Loucy (cell line): ENCODE measurements around the gene WDR37.

ENCODE experiments used
- H2AFZ ChIP-seq: fragments of 200-600 bp; sonication (generic); 2 replicates; pipeline ENCODE4 v1.6.0; 2016; ENCODE audit warnings: antibody characterized with exemption, mild to moderate bottlenecking, low read length, moderate library complexity
- H3F3A ChIP-seq: fragments of 200-600 bp; 2 replicates; pipeline ENCODE4 v1.6.0; 2016; ENCODE audit warnings: antibody characterized with exemption, low read depth, mild to moderate bottlenecking
- H3K27me3 ChIP-seq: fragments of 200-600 bp; sonication (generic); 2 replicates; pipeline ENCODE4 v1.6.1; 2014; ENCODE audit warnings: low read length, mild to moderate bottlenecking; ENCODE audit not compliant: insufficient read depth, poor library complexity, severe bottlenecking
- H3K36me3 ChIP-seq: fragments of 200-600 bp; sonication (generic); 2 replicates; pipeline ENCODE4 v1.6.1; 2016; ENCODE audit warnings: low read length; ENCODE audit not compliant: insufficient read depth
- H3K4me1 ChIP-seq: fragments of 200-600 bp; sonication (generic); 2 replicates; pipeline ENCODE4 v1.5.1; 2014; ENCODE audit warnings: low read length, mild to moderate bottlenecking; ENCODE audit not compliant: insufficient read depth, poor library complexity, severe bottlenecking
- H3K4me2 ChIP-seq: fragments of 200-600 bp; sonication (generic); 2 replicates; pipeline ENCODE4 v1.6.0; 2014; ENCODE audit warnings: antibody characterized with exemption, low read length, low read depth, mild to moderate bottlenecking; ENCODE audit not compliant: poor library complexity, severe bottlenecking
- H3K4me3 ChIP-seq: fragments of 200-600 bp; sonication (generic); 2 replicates; pipeline ENCODE4 v1.5.1; 2014; ENCODE audit warnings: low read length, mild to moderate bottlenecking, mixed read lengths; ENCODE audit not compliant: poor library complexity, severe bottlenecking
- H3K79me2 ChIP-seq: fragments of 200-600 bp; sonication (generic); 2 replicates; pipeline ENCODE4 v1.6.1; 2014; ENCODE audit warnings: low read length; ENCODE audit not compliant: insufficient read depth
- H3K9ac ChIP-seq: fragments of 200-600 bp; sonication (generic); 2 replicates; pipeline ENCODE4 v1.6.0; 2014; ENCODE audit warnings: mild to moderate bottlenecking, low read depth, low read length, moderate library complexity; ENCODE audit not compliant: poor library complexity, severe bottlenecking
- H3K9me2 ChIP-seq: fragments of 200-600 bp; sonication (generic); replicated peaks from 2 replicates; pipeline ENCODE4 v1.6.1; 2016; ENCODE audit warnings: low read depth, low read length, mixed read lengths
- H3K9me3 ChIP-seq: fragments of 200-600 bp; sonication (generic); 2 replicates; pipeline ENCODE4 v1.6.1; 2014; ENCODE audit warnings: mild to moderate bottlenecking, antibody characterized with exemption, low read length, low read depth; ENCODE audit not compliant: insufficient read depth
- H4K20me1 ChIP-seq: fragments of 200-600 bp; sonication (generic); 2 replicates; pipeline ENCODE4 v1.6.0; 2014; ENCODE audit warnings: antibody characterized with exemption, low read length, mild to moderate bottlenecking; ENCODE audit not compliant: insufficient read depth, poor library complexity, severe bottlenecking
- CTCF ChIP-seq: fragments of 200-600 bp; sonication (generic); conservative IDR thresholded peaks from 2 replicates; pipeline ENCODE4 v1.5.1; 2014; ENCODE audit warnings: mild to moderate bottlenecking, antibody characterized with exemption, low read length
- EZH2phosphoT487 ChIP-seq: fragments of 200-600 bp; IDR thresholded peaks from 2 replicates; pipeline ENCODE4 v1.6.1; 2018; ENCODE audit warnings: antibody characterized with exemption, mild to moderate bottlenecking, moderate library complexity, borderline replicate concordance

The WDR37 gene

DNA sequence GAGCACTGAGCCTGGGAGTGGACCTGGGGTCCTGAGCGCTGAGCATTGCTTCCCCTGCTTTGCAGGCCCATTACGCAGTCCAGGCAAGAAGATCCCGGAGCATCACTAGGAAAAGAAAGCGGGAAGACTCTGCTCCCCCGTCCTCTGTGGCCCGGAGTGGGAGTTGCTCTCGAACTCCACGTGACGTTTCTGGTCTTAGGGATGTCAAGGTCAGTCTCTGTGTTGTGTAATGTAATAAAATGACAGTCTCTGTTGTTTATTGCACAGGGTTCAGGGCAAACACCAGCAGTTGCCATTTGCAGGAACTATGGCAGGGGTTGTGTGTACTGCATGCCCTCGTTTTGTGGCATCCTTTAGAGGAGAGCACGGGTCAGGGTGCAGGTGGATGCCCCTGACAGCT, 40.5 kb upstream of the WDR37 start:
- Histone ChIP-seq H4K20me1 (peaks cover 2% of the 10 kb centered on the region), H3K36me3 (peaks cover 76% of the 10 kb centered on the region; the same call in 1 of the 2 replicates), H3K4me1 (no peaks in the 10 kb centered on the region), H3K9ac (no peak overlapping the region), H3K9me2 (no peaks in the 10 kb centered on the region), H3K9me3 (no peaks in the 10 kb centered on the region), H3F3A (no peaks in the 10 kb centered on the region), H3K4me2 (no peak overlapping the region), H3K4me3 (no peak overlapping the region), H2AFZ (no peak overlapping the region), H3K79me2 (no peaks in the 10 kb centered on the region), H3K27me3 (no peaks in the 10 kb centered on the region)
- TF ChIP-seq EZH2phosphoT487 (no peak), CTCF (no peak)

DNA sequence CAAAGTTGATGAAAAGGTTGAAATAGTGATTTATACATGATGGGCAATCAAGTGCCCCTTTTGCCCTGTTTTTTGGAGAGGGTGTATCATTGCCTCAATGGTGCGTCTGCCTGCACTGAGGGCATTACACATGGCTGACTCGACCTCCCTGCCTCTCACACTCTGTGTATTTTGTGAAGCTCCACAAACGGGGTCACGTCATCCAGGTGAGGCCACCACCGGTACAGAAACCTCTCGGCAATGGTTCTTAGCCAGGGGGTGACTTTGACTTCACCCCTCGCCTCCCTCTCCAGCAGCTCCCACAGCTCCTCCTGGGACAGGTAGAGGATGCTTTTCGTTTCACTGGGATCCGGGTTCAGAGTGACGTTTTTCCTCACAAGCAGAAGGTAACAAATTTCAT, 36.8 kb upstream of the WDR37 start:
- Histone ChIP-seq H3K9ac (no peak overlapping the region), H2AFZ (no peak overlapping the region), H4K20me1 (peaks cover 2% of the 10 kb centered on the region), H3K79me2 (no peaks in the 10 kb centered on the region), H3K9me2 (no peaks in the 10 kb centered on the region), H3F3A (no peaks in the 10 kb centered on the region), H3K27me3 (no peaks in the 10 kb centered on the region), H3K36me3 (peaks cover 46% of the 10 kb centered on the region; the same call in 1 of the 2 replicates), H3K4me2 (no peak overlapping the region), H3K9me3 (no peaks in the 10 kb centered on the region), H3K4me3 (no peak overlapping the region), H3K4me1 (no peaks in the 10 kb centered on the region)
- TF ChIP-seq EZH2phosphoT487 (no peak), CTCF (no peak)

GRCh38 chr10:1020460-1020859, 35.7 kb upstream of the WDR37 start:
- Histone ChIP-seq H3K9ac (no peak overlapping the region), H3F3A (no peaks in the 10 kb centered on the region), H3K4me1 (no peaks in the 10 kb centered on the region), H4K20me1 (peaks cover 2% of the 10 kb centered on the region), H3K79me2 (no peaks in the 10 kb centered on the region), H3K9me3 (no peaks in the 10 kb centered on the region), H3K9me2 (no peaks in the 10 kb centered on the region), H3K4me2 (no peak overlapping the region), H3K36me3 (peaks cover 37% of the 10 kb centered on the region; the same call in 1 of the 2 replicates), H2AFZ (no peak overlapping the region), H3K27me3 (no peaks in the 10 kb centered on the region), H3K4me3 (no peak overlapping the region)
- TF ChIP-seq CTCF (no peak), EZH2phosphoT487 (no peak)
